Stimulated activated CD4-positive, alpha-beta T cell treated with anti-CD3 and anti-CD28 coated beads, Interleukin-15, amount 100 ng/mL, for 48 hours (primary cell): Measurements from ENCODE around the gene PLA2G4F.
A peak's percentile ranks its signal among the peaks of the same experiment; 100 is the strongest.

ENCODE experiments used
- DNase-seq, 2 donors: peaks; one replicate each; pipeline ENCODE4 v3.0.0-alpha.2; 2020; ENCODE audit warnings: low read depth in 2 of 2

Gene PLA2G4F

GRCh38 chr15:42131826-42132806, 24.3 kb downstream of the PLA2G4F start:
- no peak for DNase-seq

GRCh38 chr15:42131006-42131405, 25.4 kb downstream of the PLA2G4F start:
- DNase-seq, result no peak

DNA sequence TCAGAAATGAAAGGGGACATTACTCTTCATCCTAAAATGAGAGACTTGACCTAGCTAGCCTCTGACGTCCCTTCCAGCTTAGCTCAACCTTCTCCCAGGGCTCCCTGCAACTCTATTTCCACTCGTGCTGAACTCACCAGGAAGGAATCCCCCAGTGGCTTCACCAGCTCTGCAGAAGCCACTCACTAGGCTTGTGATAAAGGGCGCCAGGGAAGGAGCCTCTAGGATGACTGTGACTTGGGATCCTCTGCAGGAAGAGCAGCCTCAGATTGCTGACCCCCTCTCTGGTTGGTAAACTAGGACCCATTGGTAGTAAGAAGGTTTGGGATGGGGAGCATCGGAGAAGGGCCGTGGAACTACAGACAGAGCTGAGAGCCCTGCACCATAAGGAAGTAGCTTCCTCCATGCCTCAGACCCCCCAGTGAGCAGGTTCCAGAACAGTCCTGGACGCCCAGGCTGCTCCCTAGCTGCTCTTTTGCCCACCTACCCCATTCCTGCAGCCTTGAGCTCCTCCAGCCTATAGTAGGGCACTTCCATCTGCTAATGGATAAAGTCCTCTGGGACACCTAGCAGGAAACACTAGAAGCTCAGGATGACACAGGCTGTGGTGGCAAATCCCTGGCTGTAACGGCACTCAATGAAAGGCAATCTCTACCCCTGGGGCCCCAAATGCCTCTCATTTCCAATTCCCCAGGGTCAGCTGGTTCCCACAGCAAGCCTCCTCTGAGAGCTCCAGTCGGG, 26.0 kb downstream of the PLA2G4F start:
- no peak for DNase-seq

DNA sequence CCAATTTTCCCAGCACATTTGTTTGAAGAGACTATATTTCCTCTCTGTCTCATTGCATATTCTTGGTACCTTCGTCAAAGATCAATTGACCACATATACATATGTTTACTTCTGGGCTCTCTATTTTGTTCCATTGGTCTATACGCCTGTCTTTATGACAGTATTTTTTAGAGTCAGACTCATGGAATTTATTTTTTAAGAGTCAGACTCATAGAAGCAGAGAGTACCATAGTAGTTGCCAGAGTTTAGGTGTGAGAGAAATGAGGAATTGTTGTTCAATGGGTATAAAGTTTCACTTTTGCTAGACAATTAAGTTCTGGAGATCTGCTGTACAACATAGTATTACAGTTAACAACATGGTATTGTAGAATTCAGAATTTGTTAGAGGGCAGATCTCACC, 27.1 kb downstream of the PLA2G4F start:
- DNase-seq, result no peak

GRCh38 chr15:42128476-42128875, 28.0 kb downstream of the PLA2G4F start:
- DNase-seq, result no peak

DNA sequence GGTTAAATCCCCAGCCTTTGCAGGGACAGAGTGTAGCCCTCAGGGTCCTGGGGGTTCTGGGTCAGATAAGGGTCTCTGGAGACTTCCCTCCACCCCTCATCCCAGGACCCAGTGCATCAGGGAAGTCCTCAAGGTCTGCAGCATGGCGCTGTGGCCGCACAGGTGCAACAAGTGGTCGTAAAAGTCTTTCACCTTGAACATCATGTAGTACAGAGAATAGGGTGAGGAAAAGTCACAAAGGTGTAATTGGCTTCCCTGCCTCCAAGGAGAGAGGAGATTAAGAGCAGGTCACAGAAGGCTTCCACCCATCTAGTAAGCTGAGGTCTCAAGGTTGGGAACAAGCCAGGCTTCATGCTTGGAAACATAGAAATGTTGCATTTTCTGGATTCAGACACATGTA, 32.9 kb downstream of the PLA2G4F start:
- DNase-seq, result no peak

GRCh38 chr15:42121682-42122081, 34.8 kb downstream of the PLA2G4F start:
- DNase-seq, result no peak

- no peak for DNase-seq
Observed at GRCh38 chr15:42121021-42121420, 35.4 kb downstream of the PLA2G4F start.

GRCh38 chr15:42120285-42120684, 36.2 kb downstream of the PLA2G4F start:
- DNase-seq, result no peak

DNA sequence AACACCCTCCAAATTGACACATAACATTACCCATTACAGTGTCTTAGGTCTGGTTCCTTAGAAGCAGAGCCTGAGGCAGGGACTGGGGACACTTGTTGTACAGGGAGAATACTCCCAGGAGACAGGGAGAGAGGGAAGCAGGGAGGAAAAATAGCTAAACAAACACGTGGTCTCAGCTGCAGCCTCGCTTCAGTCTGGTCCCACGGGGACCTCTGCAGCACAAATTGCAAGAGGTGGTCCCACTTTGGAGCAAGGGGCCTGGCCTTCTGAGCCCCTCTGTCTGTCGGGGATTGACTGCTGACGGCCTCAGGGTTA, 37.0 kb downstream of the PLA2G4F start:
- no peak for DNase-seq

DNA sequence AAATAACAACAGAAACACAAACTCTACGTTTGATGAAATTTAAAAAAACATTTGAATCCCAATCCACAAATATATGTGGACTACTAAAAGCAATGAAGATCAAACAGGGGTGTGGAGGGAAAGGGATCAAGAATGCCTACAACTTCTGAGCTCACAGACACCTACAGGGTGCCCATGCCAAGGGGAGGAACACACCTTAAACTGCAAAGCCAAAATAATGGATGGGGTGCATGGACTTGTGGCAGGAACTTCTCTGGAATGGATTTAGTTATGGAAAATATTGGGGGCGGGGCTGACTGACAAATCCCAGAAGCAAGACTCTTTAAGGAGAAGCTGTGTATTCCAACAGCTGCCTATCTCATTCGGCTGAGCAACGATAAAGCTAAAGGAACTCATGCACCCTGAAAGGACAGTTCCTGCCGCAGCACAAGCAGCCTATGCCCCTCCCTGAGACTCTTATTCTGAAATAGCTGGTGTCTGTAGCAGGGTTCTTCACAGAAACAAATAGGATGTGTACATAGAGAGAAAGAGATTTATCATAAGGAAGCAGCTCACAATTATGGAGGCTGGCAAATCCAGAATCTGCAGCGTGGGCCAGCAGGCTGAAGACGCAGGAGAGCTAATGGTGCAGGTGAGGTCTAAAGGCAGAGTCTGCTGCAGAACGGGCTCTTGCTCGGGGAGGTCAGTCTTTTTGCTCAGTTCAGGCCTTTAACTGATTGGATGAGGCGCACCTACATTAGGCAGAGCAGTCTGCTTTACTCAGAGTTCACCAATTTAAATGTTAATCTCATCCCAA, 37.6 kb downstream of the PLA2G4F start:
- no peak for DNase-seq

DNA sequence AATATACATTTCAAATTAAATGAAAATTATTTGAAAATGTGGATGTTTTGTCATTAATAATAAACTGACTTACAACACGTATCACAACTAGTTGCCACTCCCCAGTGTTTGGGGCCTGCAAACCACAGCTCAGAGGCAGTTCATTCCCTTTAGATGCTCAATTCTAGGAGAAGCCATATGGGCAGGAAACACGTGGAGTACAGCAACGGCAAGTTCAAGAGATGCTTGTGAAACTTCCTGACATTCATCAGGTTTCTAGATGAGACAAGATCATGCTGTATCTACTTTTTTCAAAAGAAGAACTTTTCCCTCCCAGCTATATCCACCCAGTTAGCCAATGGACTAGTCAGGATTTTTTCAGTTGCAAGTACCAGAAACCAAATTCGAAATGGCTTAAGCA, 44.5 kb downstream of the PLA2G4F start:
- no peak for DNase-seq

GRCh38 chr15:42110367-42110766, 46.1 kb downstream of the PLA2G4F start:
- no peak for DNase-seq

GRCh38 chr15:42108806-42109205, 47.6 kb downstream of the PLA2G4F start:
- DNase-seq, result no peak

- no peak for DNase-seq
Observed at GRCh38 chr15:42108189-42108588, 48.2 kb downstream of the PLA2G4F start.

GRCh38 chr15:42107473-42107872, 49.0 kb downstream of the PLA2G4F start:
- peak; percentile 55 to 70 for DNase-seq

DNA sequence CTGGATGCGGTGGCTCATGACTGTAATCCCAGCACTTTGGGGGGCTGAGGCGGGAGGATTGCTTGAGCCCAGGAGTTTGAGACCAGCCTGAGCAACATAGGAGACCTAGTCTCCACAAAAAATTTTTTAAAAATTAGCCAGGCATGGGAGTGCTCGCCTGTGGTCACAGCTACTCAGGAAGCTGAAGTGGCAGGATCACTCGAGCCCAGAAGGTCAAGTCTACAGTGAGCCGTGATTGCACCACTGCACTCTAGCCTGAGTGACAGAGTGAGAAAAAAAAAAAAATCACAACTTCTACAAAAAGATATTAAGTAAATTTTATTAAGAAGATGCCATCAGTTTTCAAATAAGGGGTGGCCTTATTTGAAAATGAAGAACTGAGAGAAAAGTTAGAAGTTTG, 50.1 kb downstream of the PLA2G4F start:
- DNase-seq, result no peak

DNA sequence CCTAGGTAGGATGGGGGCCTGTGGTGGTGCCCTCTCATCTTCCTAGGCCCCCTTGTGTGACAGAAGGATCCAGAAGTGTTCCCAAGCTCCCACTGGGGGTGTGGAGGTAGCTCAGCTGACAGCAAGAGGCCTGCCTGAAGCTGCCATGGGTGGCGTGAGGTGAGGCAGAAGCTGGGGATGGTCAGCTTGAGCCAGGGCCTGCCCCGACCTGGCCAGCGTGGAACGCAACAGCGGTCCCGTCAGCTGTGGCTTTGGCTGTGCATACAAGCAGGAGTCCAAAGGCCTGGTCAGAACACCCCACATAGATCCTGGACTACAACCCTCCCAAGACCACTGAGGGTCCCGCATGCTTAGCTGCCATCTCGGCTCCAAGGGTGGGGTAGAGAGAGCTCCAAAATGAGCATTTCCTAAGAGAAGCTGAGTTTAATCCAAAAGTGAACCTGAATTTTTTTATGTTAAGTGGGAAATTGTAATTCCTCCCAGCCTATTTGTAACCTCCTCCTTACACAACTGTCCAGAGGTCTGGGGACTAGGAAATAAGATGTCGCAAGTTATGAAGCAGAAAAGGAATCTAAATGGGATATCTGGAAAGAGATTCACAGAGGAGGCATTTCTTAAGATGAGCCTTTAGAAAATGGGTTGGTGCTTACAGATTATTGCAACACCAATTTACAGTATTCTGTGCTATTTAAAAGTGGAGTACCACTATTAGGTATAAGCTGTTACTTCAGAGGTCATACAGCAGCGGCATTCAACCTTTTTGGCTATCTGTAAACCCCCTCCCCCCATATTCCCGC, 52.1 kb downstream of the PLA2G4F start:
- DNase-seq, result no peak

GRCh38 chr15:42102646-42103235, 53.7 kb downstream of the PLA2G4F start:
- DNase-seq, result no peak

DNA sequence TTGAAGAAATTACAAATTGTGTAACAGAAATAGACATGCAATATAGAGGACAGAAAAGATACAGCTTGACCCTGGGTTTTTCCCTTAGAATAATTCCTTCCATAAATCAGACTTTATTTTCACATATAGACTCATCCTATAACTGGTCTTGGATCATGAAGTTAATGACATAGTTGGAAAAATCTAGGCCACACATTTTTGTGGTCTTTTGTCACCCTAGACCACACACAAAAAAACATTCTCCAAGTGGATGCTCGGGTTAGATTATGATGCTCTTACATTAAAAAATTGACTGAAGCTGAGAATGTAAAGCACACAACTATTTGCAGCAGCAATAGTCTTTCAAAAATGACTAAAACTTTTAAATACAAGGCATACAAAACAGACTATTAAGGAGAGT, 54.6 kb downstream of the PLA2G4F start:
- no peak for DNase-seq
